Activated CD8-positive, alpha-beta memory T cell treated with anti-CD3 and anti-CD28 coated beads for 48 hours (primary cell): Measurements from ENCODE around the gene TENM3.

ENCODE experiments used
- DNase-seq, 3 experiments: peaks; one replicate each; pipeline ENCODE4 v3.0.0-alpha.2; 2020; ENCODE audit warnings: low read depth in 2 of 3, low spot score in 2 of 3

TENM3 gene

DNA sequence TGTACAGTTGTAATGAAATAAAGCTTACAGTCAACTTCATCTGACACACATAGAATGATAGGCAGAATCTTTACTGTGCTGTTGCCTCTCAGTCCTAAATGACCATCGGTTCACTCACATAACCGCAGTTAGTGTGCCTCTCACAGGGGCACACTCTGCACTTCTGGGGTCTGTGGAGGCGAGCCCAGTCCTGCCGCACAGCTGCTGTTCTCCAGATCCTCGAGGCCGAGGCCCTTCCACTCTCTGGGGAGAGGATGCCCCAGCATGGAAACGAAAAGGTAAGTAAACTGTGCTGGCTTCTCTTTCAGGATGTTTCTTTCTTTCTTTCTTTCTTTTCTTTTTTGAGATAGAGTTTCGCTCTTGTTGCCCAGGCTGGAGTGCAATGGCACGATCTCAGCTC, 586.0 kb downstream of the TENM3 start:
- no peak for DNase-seq

GRCh38 chr4:182831376-182831775, 588.2 kb downstream of the TENM3 start:
- no peak for DNase-seq

GRCh38 chr4:182832352-182833120, 589.3 kb downstream of the TENM3 start:
- DNase-seq: no peak

DNA sequence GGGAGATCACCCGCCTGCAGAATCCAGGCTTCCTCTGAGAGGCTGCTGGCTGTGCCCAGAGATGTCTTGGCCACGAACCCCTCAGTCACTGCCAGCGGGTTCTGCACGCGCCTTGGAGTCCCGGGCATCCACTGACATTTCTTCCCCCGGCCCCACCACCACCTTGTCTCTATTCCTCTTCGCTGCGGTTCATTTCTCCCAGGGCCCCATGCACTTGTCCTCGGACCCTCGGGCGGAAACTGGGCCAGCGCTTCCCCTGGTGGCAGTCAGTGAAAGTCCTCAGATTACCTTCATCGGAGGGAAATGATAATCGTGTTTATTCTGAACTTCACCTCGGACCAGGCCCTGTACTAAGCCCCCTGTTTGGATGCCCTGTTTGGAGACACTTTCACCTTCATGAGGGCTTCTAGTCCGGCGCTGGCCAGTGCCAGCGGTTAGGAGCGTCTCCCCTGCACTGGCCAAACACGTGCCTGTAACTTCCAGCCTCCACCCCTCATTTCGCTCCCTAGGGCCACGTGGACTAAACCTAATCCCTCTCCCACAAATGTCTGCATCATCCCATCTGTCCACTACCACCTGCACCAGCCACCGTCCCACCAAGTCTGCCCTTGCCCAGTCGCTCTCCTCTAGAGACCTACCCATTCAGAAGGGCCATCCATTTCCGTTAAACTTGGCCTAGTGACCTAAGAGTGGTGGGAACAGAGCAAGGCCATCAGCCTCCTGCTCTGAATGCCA, 592.0 kb downstream of the TENM3 start:
- no peak for DNase-seq

DNA sequence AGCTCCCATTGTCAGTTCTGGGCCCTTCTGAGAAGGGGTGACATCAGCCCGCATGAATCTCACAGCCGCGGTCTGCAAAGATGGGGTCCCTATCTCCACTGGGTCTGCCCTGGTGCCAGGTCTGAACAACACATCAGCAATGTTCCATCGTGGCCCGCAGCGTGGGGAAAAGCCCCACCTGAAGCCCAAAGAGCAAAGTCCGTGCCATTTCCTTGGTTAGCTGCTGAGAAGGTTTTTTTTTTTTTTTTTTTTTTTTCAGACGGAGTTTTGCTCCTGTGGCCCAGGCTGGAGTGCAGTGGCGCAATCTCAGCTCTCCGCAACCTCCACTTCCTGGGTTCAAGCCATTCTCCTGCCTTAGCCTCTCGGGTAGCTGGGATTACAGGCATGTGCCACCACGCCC, 594.6 kb downstream of the TENM3 start:
- no peak for DNase-seq

DNA sequence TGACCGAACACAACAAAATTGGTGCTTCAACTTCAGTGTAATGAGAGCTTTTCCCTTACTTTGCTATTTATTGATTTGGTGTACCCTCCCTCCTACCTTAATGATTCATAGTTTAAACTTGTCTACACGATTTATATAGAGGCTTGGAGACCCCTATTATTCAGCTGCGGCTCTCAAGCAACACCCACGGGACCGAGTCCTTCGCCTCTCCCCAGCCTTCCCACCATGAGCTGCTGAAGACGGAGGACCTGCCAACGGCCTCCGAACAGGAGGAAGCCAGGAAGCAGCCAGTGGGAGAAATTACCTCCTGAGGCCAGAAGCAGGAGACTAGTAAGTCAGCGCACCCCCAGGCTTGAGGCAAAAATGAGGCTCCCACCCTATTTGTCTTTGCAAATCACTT, 595.3 kb downstream of the TENM3 start:
- DNase-seq: no peak

- DNase-seq: no peak
These were observed 596.1 kb downstream of the TENM3 start for GRCh38 chr4:182839256-182839655.

- DNase-seq: no peak
These were observed 596.9 kb downstream of the TENM3 start for GRCh38 chr4:182840108-182840507.

DNA sequence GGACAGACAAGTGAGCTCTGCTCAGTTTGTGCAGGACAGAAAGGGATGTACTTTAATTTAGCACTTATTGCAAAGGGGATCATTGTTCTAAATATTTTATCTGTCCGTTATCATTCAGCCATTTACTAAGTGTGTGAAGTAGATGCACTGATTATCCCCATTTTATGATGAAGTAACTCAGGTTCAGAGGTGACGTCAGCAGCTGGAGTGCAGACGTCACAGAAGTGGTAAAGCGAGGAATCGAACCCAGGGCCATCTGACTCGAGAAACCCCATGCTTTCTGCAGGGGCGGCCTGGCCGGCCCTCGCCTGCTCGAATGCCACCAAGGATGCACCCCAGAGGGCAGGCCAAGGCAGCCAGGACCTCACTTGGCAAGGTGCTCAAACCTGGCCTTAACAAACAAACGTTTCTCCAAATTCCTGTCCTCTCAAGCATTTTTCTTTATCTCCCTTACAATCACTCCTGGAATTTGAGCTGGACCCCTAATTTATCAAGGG, 599.0 kb downstream of the TENM3 start:
- DNase-seq: no peak

DNA sequence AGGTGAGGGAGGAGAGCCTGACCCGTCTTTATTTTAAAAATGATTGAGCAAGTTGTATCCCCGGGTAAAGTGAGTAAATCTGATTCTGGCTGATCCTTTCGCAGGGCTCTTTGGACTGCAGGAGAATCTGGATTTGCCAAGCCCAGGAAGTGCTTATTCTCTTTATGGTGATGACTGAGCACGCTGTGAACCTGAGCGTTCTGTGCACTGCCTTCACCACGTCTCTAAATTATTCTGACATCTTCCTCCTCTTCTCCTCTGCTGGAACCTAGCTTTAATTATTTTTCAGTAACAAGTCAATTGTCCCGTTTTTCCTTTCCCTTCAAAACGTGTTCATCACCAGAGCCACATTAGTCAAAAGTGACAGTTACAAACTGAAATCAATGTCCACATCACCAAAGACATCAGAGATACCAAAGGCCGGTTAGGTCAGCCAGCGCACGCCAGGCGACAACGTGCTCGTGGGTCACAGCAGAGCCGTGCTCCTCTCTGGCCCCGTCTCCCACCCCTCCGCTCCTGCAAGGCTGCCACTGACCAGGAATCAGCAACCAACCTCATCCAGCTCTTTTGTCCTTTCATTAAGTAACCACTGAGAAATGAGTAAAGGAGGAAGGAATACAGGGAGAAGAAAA, 599.7 kb downstream of the TENM3 start:
- DNase-seq: no peak

GRCh38 chr4:182843808-182844325, 600.7 kb downstream of the TENM3 start:
- DNase-seq: no peak

DNA sequence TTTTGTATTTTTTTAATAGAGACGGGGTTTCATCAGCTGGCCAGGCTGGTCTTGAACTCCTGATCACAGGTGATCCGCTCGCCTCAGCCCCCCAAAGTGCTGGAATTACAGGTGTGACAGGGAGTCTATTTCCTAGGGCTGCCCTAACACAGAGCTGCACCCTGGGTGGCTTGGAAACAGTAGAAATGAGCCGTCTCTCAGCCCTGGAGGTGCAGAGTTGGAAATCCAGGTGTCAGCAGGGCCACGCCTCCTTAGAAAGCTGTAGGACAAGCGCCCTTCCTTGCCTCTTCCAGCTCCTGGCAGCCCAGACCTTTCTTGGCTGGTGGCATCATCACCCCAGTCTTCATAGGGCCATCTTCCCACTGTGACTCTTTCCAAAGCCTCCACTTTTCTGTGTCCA, 602.4 kb downstream of the TENM3 start:
- no peak for DNase-seq

GRCh38 chr4:182846036-182846435, 602.8 kb downstream of the TENM3 start:
- DNase-seq: no peak

DNA sequence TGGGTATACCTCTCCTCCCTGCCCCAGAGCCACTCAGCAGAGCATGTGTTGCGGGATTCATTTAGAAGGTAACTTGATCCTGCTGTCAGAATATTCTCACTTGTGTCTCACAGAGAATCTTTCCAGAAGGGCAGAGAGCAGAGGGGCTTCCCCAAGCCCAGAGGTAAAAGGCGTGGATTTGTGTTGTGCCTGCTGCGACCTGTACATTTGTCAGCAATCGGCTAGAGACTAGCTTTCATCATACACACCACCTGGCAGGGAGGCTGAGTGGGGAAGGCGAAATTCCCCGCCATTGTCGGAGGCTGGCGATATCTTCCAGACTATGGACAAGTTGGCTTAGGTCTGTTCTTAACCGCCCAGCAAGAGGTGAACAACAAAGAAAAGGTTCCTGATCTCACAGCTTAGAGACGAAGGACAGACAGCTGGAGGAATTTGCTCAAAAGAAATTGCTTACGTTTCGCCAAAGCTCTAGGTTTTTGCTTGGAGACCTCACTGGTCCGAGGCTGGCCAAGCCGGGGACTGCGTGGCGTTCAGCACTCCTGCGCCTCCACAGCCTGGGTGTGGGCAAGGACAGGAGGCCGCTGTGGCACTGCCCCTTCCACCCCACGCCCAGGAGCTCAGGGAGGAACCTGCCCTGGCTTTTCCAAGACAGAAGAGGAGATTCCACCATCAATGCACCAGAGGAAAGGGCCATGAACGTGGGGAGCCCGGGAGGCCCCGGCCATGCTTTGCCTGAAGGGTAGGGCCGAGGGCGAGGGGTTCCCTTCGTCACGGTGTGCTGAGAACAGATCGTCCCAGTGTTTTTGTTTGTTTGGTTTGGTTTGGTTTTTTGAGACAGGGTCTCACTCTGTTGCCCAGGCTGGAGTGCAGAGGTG, 604.6 kb downstream of the TENM3 start:
- no peak for DNase-seq

GRCh38 chr4:182848685-182849084, 605.5 kb downstream of the TENM3 start:
- DNase-seq: no peak
